Neural progenitor cell (in vitro differentiated cells): Measurements from ENCODE around the gene KCNH6.

Experiments
- CTCF ChIP-seq: fragments of 200-600 bp; sonication (generic); IDR thresholded peaks from 2 replicates; pipeline ENCODE4 v1.5.1; 2017; ENCODE audit warnings: antibody characterized with exemption, mild to moderate bottlenecking
- EZH2 ChIP-seq: fragments of 200-600 bp; sonication (generic); IDR thresholded peaks from 2 replicates; pipeline ENCODE4 v1.6.1; 2017; ENCODE audit warnings: antibody characterized with exemption, mild to moderate bottlenecking, moderate library complexity
- EZH2phosphoT487 ChIP-seq: fragments of 200-600 bp; sonication (generic); IDR thresholded peaks from 2 replicates; pipeline ENCODE4 v1.6.1; 2017; ENCODE audit warnings: antibody characterized with exemption

- peak; percentile 13 for TF ChIP-seq CTCF
- no peak for TF ChIP-seq EZH2phosphoT487
- no peak for TF ChIP-seq EZH2
Observed at GRCh38 chr17:63523253-63523855, at the start of gene KCNH6.
